Liver (tissue), 3 donors: ENCODE results near the gene UBD.

Source experiments
- ATF3 ChIP-seq: IDR thresholded peaks from 2 replicates; pipeline ENCODE4 v1.6.1; 2016; ENCODE audit warnings: antibody characterized with exemption
- CTCF ChIP-seq: fragments of 150-350 bp; IDR thresholded peaks from 2 replicates; pipeline ENCODE4 v1.5.1; 2017; ENCODE audit warnings: improper control_type of control experiment, low read depth, low read length; ENCODE audit not compliant: missing input control
- EGR1 ChIP-seq, 2 donors: IDR thresholded peaks; 2 replicates each; pipeline ENCODE4 v1.6.1; 2016 to 2018; ENCODE audit warnings: antibody characterized with exemption in 2 of 2, low read depth in 2 of 2
- GABPA ChIP-seq, 2 donors: IDR thresholded peaks in 1 of 2; conservative IDR thresholded peaks in 1 of 2; 2 replicates each; pipeline ENCODE4 v1.6.1; 2016; ENCODE audit warnings: antibody characterized with exemption in 2 of 2, mild to moderate bottlenecking in 1 of 2, moderate library complexity in 1 of 2
- MAX ChIP-seq: IDR thresholded peaks from 2 replicates; pipeline ENCODE4 v1.6.1; 2016; ENCODE audit warnings: antibody characterized with exemption
- RAD21 ChIP-seq, 2 donors: IDR thresholded peaks; 2 replicates each; pipeline ENCODE4 v1.6.1; 2016; ENCODE audit warnings: antibody characterized with exemption in 2 of 2, mild to moderate bottlenecking in 2 of 2
- REST ChIP-seq: IDR thresholded peaks from 2 replicates; pipeline ENCODE4 v1.6.1; 2016; ENCODE audit warnings: antibody characterized with exemption, mild to moderate bottlenecking
- TAF1 ChIP-seq: conservative IDR thresholded peaks from 2 replicates; pipeline ENCODE4 v1.6.1; 2016; ENCODE audit warnings: antibody characterized with exemption, mild to moderate bottlenecking
- donor health status: healthy.
- donor health status: healthy.

GRCh38 chr6:29563435-29563965, 4.0 kb upstream of the UBD start:
- TF ChIP-seq CTCF (no peak), REST (no peak), TAF1 (no peak), ATF3 (no peak), GABPA (IDR thresholded peaks at IDR 0.05 in 1 of 2, conservative IDR thresholded peaks at IDR 0.05 in 1 of 2) (no peak), RAD21 (IDR thresholded peaks at IDR 0.05) (no peak), EGR1 (IDR thresholded peaks at IDR 0.05; ENCODE audit: low read depth in 2 of 2) (no peak), MAX (no peak)
